Colonic mucosa (tissue), 4 donors: ENCODE results near the gene SMARCA4. TPM values are rescaled to one million over a fixed set of nuclear protein-coding genes. Genes with fewer than 3 reads are reported as not detected.
A peak's percentile ranks its signal among the peaks of the same experiment; 100 is the strongest.
"Not testable (repeated sequence)": the region's sequence is repeated elsewhere in the genome, so short reads cannot be mapped to it uniquely, and the experiment has no call there.

Experiments
- DNase-seq: peaks from one replicate; pipeline ENCODE4 v3.0.0-alpha.2; 2020
- H3K27ac ChIP-seq: fragments of 200-600 bp; one replicate; pipeline ENCODE4 v1.8.0; 2021
- H3K27me3 ChIP-seq: fragments of 200-600 bp; one replicate; pipeline ENCODE4 v1.8.0; 2021
- H3K36me3 ChIP-seq: fragments of 200-600 bp; one replicate; pipeline ENCODE4 v1.8.0; 2021
- H3K4me1 ChIP-seq: fragments of 200-600 bp; one replicate; pipeline ENCODE4 v1.8.0; 2021; ENCODE audit warnings: mild to moderate bottlenecking
- H3K4me3 ChIP-seq: fragments of 200-600 bp; one replicate; pipeline ENCODE4 v1.8.0; 2021
- H3K9ac ChIP-seq, 2 donors: one replicate each; pipeline ENCODE4 v1.7.0; 2013; ENCODE audit warnings: control low read depth in 2 of 2, low read depth in 2 of 2, low read length in 2 of 2
- H3K9me3 ChIP-seq: fragments of 200-600 bp; one replicate; pipeline ENCODE4 v1.8.0; 2021
- CTCF ChIP-seq: fragments of 200-600 bp; IDR thresholded peaks from one replicate; pipeline ENCODE4 v1.8.0; 2022; ENCODE audit warnings: antibody characterized with exemption, mild to moderate bottlenecking
- intact Hi-C: fragments of 100-400 bp; cut with DNase I; formaldehyde crosslinking; loops from one replicate; pipeline ENCODE4 v1.14.1; 2022
- total RNA-seq, 2 donors: library from RNA; stranded (reverse); fragmentation: NEBNext Ultra II Directional in 1 of 2; extraction: Animal tissue kit (Norgen Biotek cat#: 25700) in 1 of 2; gene quantifications; one replicate each; pipeline ENCODE4 v1.2.1, GENCODE V29; 2021
- donor health status: healthy.
- donor health status: DM: no; HTN: no; CAD: no.
- donor health status: DM: no; HTN: no; CAD: no.

Gene SMARCA4
- total RNA-seq, 2 donors from 2014 or later = 73.8 to 141 TPM

- H3K27me3 ChIP-seq = no peaks in the 10 kb centered on the region
Measured at GRCh38 chr19:11094520-11094894, 133.7 kb downstream of the SMARCA4 start.

GRCh38 chr19:11096210-11096841 lies 135.5 kb downstream of the SMARCA4 start:
- TF ChIP-seq CTCF = no peak
- Histone ChIP-seq H3K9ac (peak overlapping the region in 1 of 2 donors; percentile 4), H3K27me3 (no peaks in the 10 kb centered on the region), H3K4me3 (no peak overlapping the region), H3K9me3 (no peaks in the 10 kb centered on the region), H3K27ac (peak overlapping the region; percentile 93), H3K4me1 (peaks cover 15% of the 10 kb centered on the region), H3K36me3 (peaks cover 14% of the 10 kb centered on the region)
- no peak for DNase-seq
- intact Hi-C loops = no loop called here

More at GRCh38 chr19:11094520-11094894, 133.7 kb downstream of the SMARCA4 start:
- Histone ChIP-seq H3K36me3 (peaks cover 7% of the 10 kb centered on the region), H3K9ac (peak overlapping the region in 1 of 2 donors; percentile 65), H3K9me3 (no peaks in the 10 kb centered on the region), H3K4me3 (no peak overlapping the region), H3K4me1 (peaks cover 15% of the 10 kb centered on the region), H3K27ac (peak overlapping the region; percentile 93)
- DNase-seq = no peak
- intact Hi-C loops = no loop called here
- TF ChIP-seq CTCF = no peak

DNA sequence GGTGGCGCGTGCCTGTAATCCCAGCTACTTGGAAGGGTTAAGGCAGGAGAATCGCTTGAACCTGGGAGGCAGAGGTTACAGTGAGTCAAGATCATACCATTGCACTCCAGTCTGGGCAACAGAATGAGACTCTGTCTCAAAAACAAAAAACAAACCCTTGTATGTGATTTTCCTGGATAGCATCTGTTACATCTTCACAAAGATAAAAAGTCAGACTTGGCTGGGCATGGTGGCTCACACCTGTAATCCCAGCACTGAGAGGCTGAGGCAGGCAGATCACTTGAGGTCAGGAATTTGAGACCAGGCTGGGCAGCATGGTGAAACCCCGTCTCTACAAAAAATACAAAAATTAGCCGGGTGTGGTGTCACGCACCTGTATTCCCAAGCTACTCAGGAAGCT lies 136.5 kb downstream of the SMARCA4 start:
- Histone ChIP-seq H3K27ac (peak overlapping the region; percentile 93), H3K4me1 (peaks cover 15% of the 10 kb centered on the region)

GRCh38 chr19:11098327-11098726 lies 137.5 kb downstream of the SMARCA4 start:
- no peak for DNase-seq
- H3K27me3 ChIP-seq = no peaks in the 10 kb centered on the region
- H3K9ac ChIP-seq = no peak overlapping the region
- intact Hi-C loops = no loop called here
- peaks cover 25% of the 10 kb centered on the region for H3K36me3 ChIP-seq
- no peaks in the 10 kb centered on the region for H3K9me3 ChIP-seq
- TF ChIP-seq CTCF = no peak
- peaks cover 15% of the 10 kb centered on the region for H3K4me1 ChIP-seq
- no peak overlapping the region for H3K27ac ChIP-seq
- no peak overlapping the region for H3K4me3 ChIP-seq

More for the DNA sequence above, 136.5 kb downstream of the SMARCA4 start:
- H3K4me3 ChIP-seq, DNase-seq, H3K9me3 ChIP-seq, H3K9ac ChIP-seq, H3K27me3 ChIP-seq, intact Hi-C loops: not testable (repeated sequence)
- peaks cover 17% of the 10 kb centered on the region for H3K36me3 ChIP-seq

DNA sequence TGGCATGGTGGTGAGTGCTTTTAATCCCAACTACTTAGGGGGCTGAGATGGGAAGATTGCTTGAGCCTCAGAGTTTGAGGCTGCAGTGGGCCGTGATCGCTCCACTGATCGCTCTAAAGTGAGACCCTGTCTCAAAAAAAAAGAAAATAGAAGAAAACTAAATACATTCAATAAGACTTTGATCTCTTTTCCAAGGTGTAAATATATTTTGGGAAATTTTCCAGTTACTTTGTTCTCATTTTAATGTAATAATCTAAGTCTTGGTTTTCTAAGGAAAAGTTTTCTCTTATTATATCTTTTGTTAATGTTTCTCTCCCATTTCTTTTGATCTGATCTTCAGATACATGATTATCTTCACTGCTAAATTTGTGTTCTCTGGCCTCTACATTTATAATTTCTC lies 138.0 kb downstream of the SMARCA4 start:
- Histone ChIP-seq H3K27me3 (no peaks in the 10 kb centered on the region), H3K9ac (no peak overlapping the region), H3K4me1 (peaks cover 11% of the 10 kb centered on the region), H3K27ac (no peak overlapping the region), H3K9me3 (no peaks in the 10 kb centered on the region), H3K4me3 (no peak overlapping the region), H3K36me3 (peaks cover 27% of the 10 kb centered on the region)
- DNase-seq = no peak
- TF ChIP-seq CTCF = no peak
- intact Hi-C loops = no loop called here

DNA sequence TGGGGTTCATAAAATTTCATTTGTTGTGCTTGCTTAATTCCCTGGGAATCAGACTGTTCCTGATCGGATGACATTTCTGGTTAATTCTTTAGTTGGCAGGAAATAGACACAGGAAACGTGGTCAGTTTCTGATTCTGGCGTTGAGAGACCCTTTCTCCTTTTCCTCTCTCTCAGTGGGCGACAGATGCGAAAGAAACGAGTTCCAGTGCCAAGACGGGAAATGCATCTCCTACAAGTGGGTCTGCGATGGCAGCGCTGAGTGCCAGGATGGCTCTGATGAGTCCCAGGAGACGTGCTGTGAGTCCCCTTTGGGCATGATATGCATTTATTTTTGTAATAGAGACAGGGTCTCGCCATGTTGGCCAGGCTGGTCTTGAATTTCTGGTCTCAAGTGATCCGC lies 139.2 kb downstream of the SMARCA4 start:
- Histone ChIP-seq H3K27me3 (no peaks in the 10 kb centered on the region), H3K9me3 (no peaks in the 10 kb centered on the region), H3K9ac (no peak overlapping the region), H3K4me1 (peaks cover 4% of the 10 kb centered on the region), H3K27ac (no peak overlapping the region), H3K36me3 (peaks cover 37% of the 10 kb centered on the region), H3K4me3 (no peak overlapping the region)
- DNase-seq = no peak
- TF ChIP-seq CTCF = no peak
- intact Hi-C loops = no loop called here
